GM12878 (cell line): ENCODE results near the gene DNAI2. TPM values are rescaled to one million over a fixed set of nuclear protein-coding genes. Genes with fewer than 3 reads are reported as not detected.

Source experiments
- ATAC-seq: fragments of 200-7000 bp; cut with Tn5 transposase; 3 replicates; pipeline ENCODE4 v1.9.1; 2020; ENCODE audit warnings: mild to moderate bottlenecking, moderate library complexity
- BruUV-seq: library from RNA; stranded (reverse); fragments of 400-500 nt; replicated peaks from 2 replicates; lab custom pipeline; 2021; lab: Mats Ljungman, UMichigan
- CTCF ChIA-PET: fragments of 300-600 bp; sonication (Branson Sonifier 250); formaldehyde crosslinking; extraction: SDS; loops from one replicate; lab custom pipeline; 2021; ENCODE audit warnings: inconsistent platforms; lab: Yijun Ruan, JAX
- POLR2A ChIA-PET: fragments of 350-600 bp; formaldehyde crosslinking; extraction: SDS; loops from one replicate; lab custom pipeline; 2021; ENCODE audit warnings: inconsistent platforms; lab: Charles Lee
- RAD21 ChIA-PET: fragments of 300-600 bp; sonication (Branson Sonifier 250); formaldehyde crosslinking; loops from one replicate; lab custom pipeline; 2023; ENCODE audit warnings: antibody characterized with exemption; ENCODE audit not compliant: unreplicated experiment; lab: Charles Lee
- SMC1A ChIA-PET: fragments of 300-600 bp; sonication (Branson Sonifier 250); formaldehyde crosslinking; loops from one replicate; lab custom pipeline; 2023; ENCODE audit not compliant: unreplicated experiment, uncharacterized antibody; lab: Charles Lee
- DNase-seq: peaks from one replicate; pipeline ENCODE4 v3.0.0-alpha.2; 2011; ENCODE audit warnings: low read depth, low spot score
- FAIRE-seq: peaks from 3 replicates; lab custom pipeline; 2011; peaks lifted over from hg19 to GRCh38; lab: Jason Lieb, UNC
- H2AFZ ChIP-seq: 2 replicates; pipeline ENCODE4 v1.6.0; 2011; ENCODE audit warnings: low read depth, low read length, control low read depth; ENCODE audit not compliant: control insufficient read depth
- H3K27ac ChIP-seq: 2 replicates; pipeline ENCODE4 v1.5.1; 2011; ENCODE audit warnings: control low read depth; ENCODE audit not compliant: control insufficient read depth, insufficient read depth
- H3K27me3 ChIP-seq, 2 experiments: replicated peaks in 1 of 2; 2 replicates each; pipeline versions ENCODE4 v1.6.0 to v1.6.1; 2011; ENCODE audit warnings: low read length in 1 of 2; ENCODE audit not compliant: control insufficient read depth in 2 of 2, insufficient read depth in 2 of 2
- H3K36me3 ChIP-seq, 2 experiments: 2 replicates each; pipeline ENCODE4 v1.5.1; 2011; ENCODE audit warnings: low read length in 1 of 2; ENCODE audit not compliant: control insufficient read depth in 2 of 2, insufficient read depth in 2 of 2
- H3K4me1 ChIP-seq: 2 replicates; pipeline ENCODE4 v1.6.1; 2011; ENCODE audit warnings: mild to moderate bottlenecking, low read length, moderate library complexity, mixed read lengths; ENCODE audit not compliant: control insufficient read depth, insufficient read depth
- H3K4me2 ChIP-seq: 2 replicates; pipeline ENCODE4 v1.6.0; 2011; ENCODE audit warnings: control low read depth; ENCODE audit not compliant: control insufficient read depth, insufficient read depth
- H3K4me3 ChIP-seq: fragments of 200-600 bp; sonication (generic); 2 replicates; pipeline ENCODE4 v1.5.1; 2016
- H3K79me2 ChIP-seq: 2 replicates; pipeline ENCODE4 v1.6.0; 2011; ENCODE audit warnings: low read length; ENCODE audit not compliant: control insufficient read depth, insufficient read depth
- H3K9ac ChIP-seq: 2 replicates; pipeline ENCODE4 v1.8.0; 2011; ENCODE audit warnings: low read length, control low read depth, mixed read lengths; ENCODE audit not compliant: control insufficient read depth, insufficient read depth
- H3K9me3 ChIP-seq: replicated peaks from 3 replicates; pipeline ENCODE4 v1.5.1; 2011; ENCODE audit warnings: mild to moderate bottlenecking, low read length; ENCODE audit not compliant: control insufficient read depth, insufficient read depth
- H4K20me1 ChIP-seq: 2 replicates; pipeline ENCODE4 v1.6.0; 2011; ENCODE audit not compliant: control insufficient read depth, insufficient read depth
- BCLAF1 ChIP-seq: fragments of 450-650 bp; IDR thresholded peaks from 2 replicates; pipeline ENCODE4 v1.6.1; 2017; ENCODE audit warnings: antibody characterized with exemption, mild to moderate bottlenecking, moderate library complexity
- GATAD2B ChIP-seq: fragments of 450-650 bp; conservative IDR thresholded peaks from 2 replicates; pipeline ENCODE4 v1.6.1; 2017; ENCODE audit warnings: low read depth, mild to moderate bottlenecking, moderate library complexity
- HDAC2 ChIP-seq: fragments of 200-600 bp; sonication (generic); IDR thresholded peaks from 2 replicates; pipeline ENCODE4 v1.6.1; 2017
- JUNB ChIP-seq: IDR thresholded peaks from 2 replicates; pipeline ENCODE4 v1.6.1; 2016; ENCODE audit warnings: antibody characterized with exemption, mild to moderate bottlenecking
- MEF2B ChIP-seq: fragments of 450-650 bp; IDR thresholded peaks from 2 replicates; pipeline ENCODE4 v1.6.1; 2018; ENCODE audit warnings: mild to moderate bottlenecking, moderate library complexity; ENCODE audit not compliant: partially characterized antibody, poor library complexity, severe bottlenecking
- POLR2AphosphoS2 ChIP-seq: IDR thresholded peaks from 2 replicates; pipeline ENCODE4 v1.6.1; 2011; ENCODE audit warnings: low read depth, mild to moderate bottlenecking, low read length, improper control_type of control experiment, moderate library complexity
- RFX5 ChIP-seq: IDR thresholded peaks from 2 replicates; pipeline ENCODE4 v1.6.1; 2011; ENCODE audit warnings: low read depth, low read length, improper control_type of control experiment
- TCF7 ChIP-seq: IDR thresholded peaks from 2 replicates; pipeline ENCODE4 v1.6.1; 2014; ENCODE audit warnings: antibody characterized with exemption, borderline replicate concordance
- WGBS: methylation state at CpG from one replicate; pipeline ENCODE4 v1.1.6; 2016; ENCODE audit warnings: low lambda C conversion rate; ENCODE audit not compliant: insufficient replicate concordance, insufficient coverage; ENCODE audit errors: missing lambda C conversion rate; 5-methylcytosine and 5-hydroxymethylcytosine counted together
- in situ Hi-C: fragments of 300-500 bp; cut with MboI; formaldehyde crosslinking; loops from 9 replicates; pipeline ENCODE4 v1.14.3; 2018; ENCODE audit warnings: mixed read lengths
- intact Hi-C: fragments of 100-400 bp; cut with micrococcal nuclease; formaldehyde crosslinking; loops from one replicate; pipeline ENCODE4 v1.14.2; 2022; ENCODE audit not compliant: unreplicated experiment
- polyA plus RNA-seq, 11 experiments: library from polyadenylated mRNA; depleted of rRNA in 4 of 11; unstranded in 6 of 11; stranded (reverse) in 5 of 11; fragments of >200 nt; fragmentation: Nextera tagmentation in 4 of 11; fragmentation: Illumina TruSeq in 1 of 11; extraction: Ambion mirVana in 4 of 11; extraction: Trizol in 1 of 11; gene quantifications; 1 replicate in 1 of 11; 2 replicates in 10 of 11; pipeline versions ENCODE4 v1.2.1 to v1.2.3, GENCODE V29; 2011 to 2016; ENCODE audit warnings: inconsistent platforms in 2 of 11, missing spikeins in 2 of 11, low read depth in 1 of 11
- total RNA-seq, 4 experiments: library from RNA; depleted of rRNA in 3 of 4; stranded (reverse); fragments of >200 nt in 3 of 4; fragmentation: Illumina TruSeq in 1 of 4; extraction: Trizol in 1 of 4; gene quantifications; 2 replicates each; pipeline versions ENCODE4 v1.2.1 to v1.2.3, GENCODE V29; 2013 to 2021

Gene DNAI2
- total and polyA plus RNA-seq, 10 of the 15 experiments (the other 5 are each of a cell fraction or from before 2014, with no cell fraction given) = 0.04 to 1.8 (median 0.13) TPM

- FAIRE-seq (no peak), ATAC-seq (no peak), DNase-seq (no peak)
- no peak for TF ChIP-seq GATAD2B
- TF ChIP-seq JUNB = no peak
- no peak for TF ChIP-seq BCLAF1
- TF ChIP-seq TCF7 = no peak
- no peak for TF ChIP-seq MEF2B
- no peak for TF ChIP-seq HDAC2
- no peak for TF ChIP-seq RFX5
- TF ChIP-seq POLR2AphosphoS2 = no peak
- H3K79me2 ChIP-seq = no peaks in the 10 kb centered on the region
- no peak overlapping the region for H3K27ac ChIP-seq
- no peaks in the 10 kb centered on the region for H4K20me1 ChIP-seq
- ChIA-PET CTCF (no interaction called here), POLR2A (no interaction called here), SMC1A (no interaction called here), RAD21 (no interaction called here)
- no peak overlapping the region for H3K4me2 ChIP-seq
- no peaks in the 10 kb centered on the region for H3K36me3 ChIP-seq
- H3K27me3 ChIP-seq = no peaks in the 10 kb centered on the region; a peak in 2 of 4 replicates
- intact Hi-C loops = no loop called here
- H3K9me3 ChIP-seq = no peaks in the 10 kb centered on the region
- H3K4me3 ChIP-seq = no peak overlapping the region
- H2AFZ ChIP-seq = no peak overlapping the region
- peaks cover 2% of the 10 kb centered on the region; the same call in 1 of the 2 replicates for H3K4me1 ChIP-seq
- 17% methylated on average over 19 of the region's 19 CpGs for WGBS
- BruUV-seq = no TSS peak
- in situ Hi-C loops = no loop called here
- no peak overlapping the region for H3K9ac ChIP-seq
Measured at GRCh38 chr17:74339537-74340195, 65.6 kb downstream of the DNAI2 start.
